A549 (cell line): ENCODE data around the gene ABCA5. TPM values are rescaled to one million over a fixed set of nuclear protein-coding genes. Genes with fewer than 3 reads are reported as not detected.

ENCODE experiments used
- ATAC-seq, 2 experiments: fragments of 200-7000 bp in 1 of 2; fragments of >200 bp in 1 of 2; cut with Nextera tagmentation in 1 of 2; cut with Tn5 transposase in 1 of 2; 3 replicates each; pipeline versions ENCODE4 v1.8.0 to v1.9.1; 2018 to 2020; ENCODE audit warnings: mild to moderate bottlenecking in 1 of 2, moderate library complexity in 1 of 2
- CTCF ChIA-PET: fragments of 300-600 bp; sonication (Branson Sonifier 250); formaldehyde crosslinking; extraction: SDS; loops from one replicate; lab custom pipeline; 2021; ENCODE audit warnings: antibody characterized with exemption, inconsistent platforms; lab: Yijun Ruan, JAX
- POLR2A ChIA-PET: fragments of 350-600 bp; formaldehyde crosslinking; extraction: SDS; loops from one replicate; lab custom pipeline; 2021; ENCODE audit warnings: antibody characterized with exemption, inconsistent platforms; lab: Yijun Ruan, JAX
- DNase-seq, 2 experiments: peaks; one replicate each; pipeline versions ENCODE4 v3.0.0 to v3.0.0-alpha.2; 2011 to 2016; ENCODE audit warnings: low read depth in 1 of 2, low spot score in 1 of 2
- FAIRE-seq: peaks from 2 replicates; lab custom pipeline; 2011; peaks lifted over from hg19 to GRCh38; lab: Jason Lieb, UNC
- H3K27ac ChIP-seq, 2 experiments: fragments of >200 bp; sonication (Bioruptor Twin); formaldehyde crosslinking; 3 replicates each; pipeline ENCODE4 v1.5.1; 2016 to 2017
- H3K4me1 ChIP-seq: fragments of >200 bp; sonication (Bioruptor Twin); formaldehyde crosslinking; 3 replicates; pipeline ENCODE4 v1.6.1; 2016
- H3K4me2 ChIP-seq: fragments of >200 bp; sonication (Bioruptor Twin); formaldehyde crosslinking; 3 replicates; pipeline ENCODE4 v1.6.1; 2016
- H3K4me3 ChIP-seq: fragments of >200 bp; sonication (Bioruptor Twin); formaldehyde crosslinking; 3 replicates; pipeline ENCODE4 v1.5.1; 2016
- H3K9me3 ChIP-seq: fragments of >200 bp; sonication (Bioruptor Twin); formaldehyde crosslinking; 3 replicates; pipeline ENCODE4 v1.6.1; 2016
- BHLHE40 ChIP-seq: IDR thresholded peaks from 2 replicates; pipeline ENCODE4 v1.6.1; 2012; ENCODE audit warnings: low read depth, low read length, inconsistent platforms
- CEBPB ChIP-seq, 2 experiments: fragments of >200 bp in 1 of 2; sonication (Bioruptor Twin) in 1 of 2; formaldehyde crosslinking in 1 of 2; IDR thresholded peaks; 2 replicates each; pipeline ENCODE4 v1.6.1; 2012 to 2016
- CHD4 ChIP-seq: fragments of 200-600 bp; sonication (generic); IDR thresholded peaks from 2 replicates; pipeline ENCODE4 v1.6.1; 2016; ENCODE audit warnings: antibody characterized with exemption, mild to moderate bottlenecking, borderline replicate concordance
- EP300 ChIP-seq, 2 experiments: fragments of >200 bp; sonication (Bioruptor Twin); formaldehyde crosslinking; IDR thresholded peaks; 2 replicates in 1 of 2; 3 replicates in 1 of 2; pipeline ENCODE4 v1.6.1; 2016 to 2017
- ESRRA ChIP-seq: fragments of 150-350 bp; IDR thresholded peaks from 2 replicates; pipeline ENCODE4 v1.6.1; 2014; ENCODE audit warnings: mild to moderate bottlenecking, low read length, borderline replicate concordance
- FOSB ChIP-seq: fragments of 250-450 bp; sonication (Bioruptor Pico); IDR thresholded peaks from 2 replicates; pipeline ENCODE4 v1.5.0; 2020; ENCODE audit warnings: mild to moderate bottlenecking, moderate library complexity
- FOXS1 ChIP-seq: fragments of 250-450 bp; sonication (Bioruptor Pico); IDR thresholded peaks from 2 replicates; pipeline ENCODE4 v1.5.0; 2020; ENCODE audit warnings: mild to moderate bottlenecking, moderate library complexity
- HEYL ChIP-seq: fragments of 250-450 bp; sonication (Bioruptor Pico); IDR thresholded peaks from 2 replicates; pipeline ENCODE4 v1.8.0; 2021; ENCODE audit warnings: mild to moderate bottlenecking, moderate library complexity
- HOXB13 ChIP-seq: fragments of 250-450 bp; sonication (Bioruptor Pico); IDR thresholded peaks from 2 replicates; pipeline ENCODE4 v1.5.0; 2020; ENCODE audit warnings: low read depth, mild to moderate bottlenecking, moderate library complexity
- JUN ChIP-seq, 2 experiments: fragments of >200 bp; sonication (Bioruptor Twin); formaldehyde crosslinking; IDR thresholded peaks; 2 replicates in 1 of 2; 3 replicates in 1 of 2; pipeline ENCODE4 v1.6.1; 2016 to 2017
- MAFK ChIP-seq: fragments of 450-650 bp; IDR thresholded peaks from 2 replicates; pipeline ENCODE4 v1.6.1; 2014; ENCODE audit not compliant: partially characterized antibody
- MAZ ChIP-seq: fragments of 150-350 bp; IDR thresholded peaks from 2 replicates; pipeline ENCODE4 v1.6.1; 2014; ENCODE audit warnings: antibody characterized with exemption, low read depth, low read length, borderline replicate concordance
- NPAS2 ChIP-seq: fragments of 250-450 bp; sonication (Bioruptor Pico); IDR thresholded peaks from 2 replicates; pipeline ENCODE4 v1.8.0; 2022; ENCODE audit warnings: mild to moderate bottlenecking, moderate library complexity, borderline replicate concordance
- NR3C1 ChIP-seq: fragments of >200 bp; sonication (Bioruptor Twin); formaldehyde crosslinking; IDR thresholded peaks from 3 replicates; pipeline ENCODE4 v1.6.1; 2017
- PHF8 ChIP-seq: fragments of 200-600 bp; sonication (generic); IDR thresholded peaks from 2 replicates; pipeline ENCODE4 v1.6.1; 2016; ENCODE audit warnings: low read depth, mild to moderate bottlenecking, antibody characterized with exemption, moderate library complexity, borderline replicate concordance
- RAD21 ChIP-seq, 2 experiments: fragments of >200 bp in 1 of 2; sonication (Bioruptor Twin) in 1 of 2; formaldehyde crosslinking in 1 of 2; IDR thresholded peaks in 1 of 2; conservative IDR thresholded peaks in 1 of 2; 2 replicates in 1 of 2; 3 replicates in 1 of 2; pipeline ENCODE4 v1.6.1; 2012 to 2018; ENCODE audit warnings: inconsistent platforms in 1 of 2
- RCOR1 ChIP-seq: fragments of 150-350 bp; IDR thresholded peaks from 2 replicates; pipeline ENCODE4 v1.6.1; 2014; ENCODE audit warnings: antibody characterized with exemption, low read length, low read depth
- RFX5 ChIP-seq: fragments of 450-650 bp; IDR thresholded peaks from 2 replicates; pipeline ENCODE4 v1.7.1; 2014; ENCODE audit warnings: antibody characterized with exemption, mild to moderate bottlenecking, moderate library complexity
- RNF2 ChIP-seq: fragments of 200-600 bp; sonication (generic); IDR thresholded peaks from 2 replicates; pipeline ENCODE4 v1.6.1; 2016; ENCODE audit warnings: low read depth, mild to moderate bottlenecking, antibody characterized with exemption, moderate library complexity, borderline replicate concordance
- TFCP2L1 ChIP-seq: fragments of 250-450 bp; sonication (Bioruptor Pico); IDR thresholded peaks from 2 replicates; pipeline ENCODE4 v1.5.0; 2021; ENCODE audit warnings: mild to moderate bottlenecking
- ZFP36 ChIP-seq: fragments of 450-650 bp; IDR thresholded peaks from 2 replicates; pipeline ENCODE4 v1.6.1; 2014; ENCODE audit warnings: borderline replicate concordance; ENCODE audit not compliant: partially characterized antibody
- ZNF302 ChIP-seq: fragments of 250-450 bp; sonication (Bioruptor Pico); IDR thresholded peaks from 2 replicates; pipeline ENCODE4 v1.9.0; 2021; ENCODE audit warnings: inconsistent platforms, mild to moderate bottlenecking, moderate library complexity
- ZSCAN20 ChIP-seq: fragments of 250-450 bp; sonication (Bioruptor Pico); IDR thresholded peaks from 2 replicates; pipeline ENCODE4 v1.8.0; 2022; ENCODE audit warnings: mild to moderate bottlenecking, moderate library complexity
- WGBS: methylation state at CpG from one replicate; pipeline ENCODE4 v1.1.6; 2017; ENCODE audit errors: missing lambda C conversion rate; 5-methylcytosine and 5-hydroxymethylcytosine counted together
- polyA plus RNA-seq, 4 experiments: library from polyadenylated mRNA; depleted of rRNA in 3 of 4; stranded (reverse); fragments of >200 nt; fragmentation: RNase III in 1 of 4; extraction: RNeasy Plus Mini Kit Qiagen cat#74134 plus additional on column Dnase treatment in 1 of 4; gene quantifications; 2 replicates in 3 of 4; 3 replicates in 1 of 4; pipeline ENCODE4 v1.2.3, GENCODE V29; 2011 to 2017
- TF ChIP-seq, protein P1 (sequence below): fragments of 200-600 bp; sonication (generic); IDR thresholded peaks from 2 replicates; pipeline ENCODE4 v1.6.1; 2016; ENCODE audit warnings: antibody characterized with exemption, mild to moderate bottlenecking, moderate library complexity
- TF ChIP-seq, protein P2 (sequence below): IDR thresholded peaks from 2 replicates; pipeline ENCODE4 v1.6.1; 2012
- TF ChIP-seq, protein P3 (sequence below): IDR thresholded peaks from 2 replicates; pipeline ENCODE4 v1.6.1; 2012
- TF ChIP-seq, protein P4 (sequence below): fragments of 250-450 bp; sonication (Bioruptor Pico); IDR thresholded peaks from 2 replicates; pipeline ENCODE4 v1.5.0; 2020; ENCODE audit warnings: low read depth, mild to moderate bottlenecking, moderate library complexity
- TF ChIP-seq, protein P5 (sequence below): fragments of 250-450 bp; sonication (Bioruptor Pico); IDR thresholded peaks from 2 replicates; pipeline ENCODE4 v1.5.0; 2021; ENCODE audit warnings: mild to moderate bottlenecking, moderate library complexity, borderline replicate concordance

Gene ABCA5
- polyA plus RNA-seq, 2 of the 4 experiments (the other 2 are of a cell fraction), result 4.5 to 9.1 TPM

DNA sequence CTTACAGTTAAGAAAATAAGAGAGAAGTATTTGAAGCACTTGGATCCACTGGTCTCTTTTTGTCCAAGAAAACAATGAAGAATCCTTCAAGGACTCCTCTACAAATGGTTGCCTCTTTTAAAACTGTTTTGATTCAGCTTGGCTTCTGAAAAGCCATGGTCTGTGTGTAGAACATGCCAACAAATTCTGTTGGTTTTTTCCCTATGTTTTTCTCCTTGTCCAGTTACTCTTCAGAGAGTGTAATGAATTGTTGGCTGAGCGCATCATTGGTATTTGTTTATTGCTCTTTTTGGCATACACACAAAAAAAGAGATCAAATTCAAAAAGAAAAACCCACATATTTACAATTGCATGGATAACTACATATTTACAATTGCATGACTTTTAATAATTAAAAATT, 98.4 kb downstream of the ABCA5 start, which contains the start of gene ABCA10:
ABCA10 (minus strand) TSS at position 249 of the 400 bp plus-strand sequence. CDS start 3,466 bp downstream, outside the sequence.
- Histone ChIP-seq H3K4me2 (no peak within 1 kb of the TSS), H3K27ac (no peak within 1 kb of the TSS), H3K4me3 (no peak within 1 kb of the TSS), H3K9me3 (0 out of 3 replicates have a peak, but pooled peaks cover 1% of the 10 kb centered on the region), H3K4me1 (no peaks in the 10 kb centered on the region)
- TF ChIP-seq RFX5 (no peak), HEYL (CRISPR knock-in tag) (no peak), FOXS1 (no peak), CHD4 (no peak), BHLHE40 (no peak), ESRRA (no peak), CEBPB (IDR thresholded peaks at IDR 0.05) (no peak), ZSCAN20 (CRISPR knock-in tag) (no peak), ZNF302 (no peak), HOXB13 (CRISPR knock-in tag) (no peak), RCOR1 (no peak), MAZ (no peak), ZFP36 (no peak), RNF2 (no peak), FOSB (CRISPR knock-in tag) (no peak), RAD21 (conservative IDR thresholded peaks at IDR 0.05 in 1 of 2, IDR thresholded peaks at IDR 0.05 in 1 of 2) (no peak)
- TF ChIP-seq, protein P1, sequence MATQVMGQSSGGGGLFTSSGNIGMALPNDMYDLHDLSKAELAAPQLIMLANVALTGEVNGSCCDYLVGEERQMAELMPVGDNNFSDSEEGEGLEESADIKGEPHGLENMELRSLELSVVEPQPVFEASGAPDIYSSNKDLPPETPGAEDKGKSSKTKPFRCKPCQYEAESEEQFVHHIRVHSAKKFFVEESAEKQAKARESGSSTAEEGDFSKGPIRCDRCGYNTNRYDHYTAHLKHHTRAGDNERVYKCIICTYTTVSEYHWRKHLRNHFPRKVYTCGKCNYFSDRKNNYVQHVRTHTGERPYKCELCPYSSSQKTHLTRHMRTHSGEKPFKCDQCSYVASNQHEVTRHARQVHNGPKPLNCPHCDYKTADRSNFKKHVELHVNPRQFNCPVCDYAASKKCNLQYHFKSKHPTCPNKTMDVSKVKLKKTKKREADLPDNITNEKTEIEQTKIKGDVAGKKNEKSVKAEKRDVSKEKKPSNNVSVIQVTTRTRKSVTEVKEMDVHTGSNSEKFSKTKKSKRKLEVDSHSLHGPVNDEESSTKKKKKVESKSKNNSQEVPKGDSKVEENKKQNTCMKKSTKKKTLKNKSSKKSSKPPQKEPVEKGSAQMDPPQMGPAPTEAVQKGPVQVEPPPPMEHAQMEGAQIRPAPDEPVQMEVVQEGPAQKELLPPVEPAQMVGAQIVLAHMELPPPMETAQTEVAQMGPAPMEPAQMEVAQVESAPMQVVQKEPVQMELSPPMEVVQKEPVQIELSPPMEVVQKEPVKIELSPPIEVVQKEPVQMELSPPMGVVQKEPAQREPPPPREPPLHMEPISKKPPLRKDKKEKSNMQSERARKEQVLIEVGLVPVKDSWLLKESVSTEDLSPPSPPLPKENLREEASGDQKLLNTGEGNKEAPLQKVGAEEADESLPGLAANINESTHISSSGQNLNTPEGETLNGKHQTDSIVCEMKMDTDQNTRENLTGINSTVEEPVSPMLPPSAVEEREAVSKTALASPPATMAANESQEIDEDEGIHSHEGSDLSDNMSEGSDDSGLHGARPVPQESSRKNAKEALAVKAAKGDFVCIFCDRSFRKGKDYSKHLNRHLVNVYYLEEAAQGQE, result no peak
- TF ChIP-seq, protein P2, sequence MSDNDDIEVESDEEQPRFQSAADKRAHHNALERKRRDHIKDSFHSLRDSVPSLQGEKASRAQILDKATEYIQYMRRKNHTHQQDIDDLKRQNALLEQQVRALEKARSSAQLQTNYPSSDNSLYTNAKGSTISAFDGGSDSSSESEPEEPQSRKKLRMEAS, result no peak
- ChIA-PET CTCF (interaction anchor here (1.1 to 13.3 kb wide), 2 partner anchors 11 to 452 kb away, joined by 3 to 278 read pairs; no protein-coding TSS in a partner anchor), POLR2A (no interaction called here)
- DNase-seq (no peak), ATAC-seq (no peak), FAIRE-seq (no peak)
- WGBS, result 69% methylated on average over 1 of the region's 1 CpG

DNA sequence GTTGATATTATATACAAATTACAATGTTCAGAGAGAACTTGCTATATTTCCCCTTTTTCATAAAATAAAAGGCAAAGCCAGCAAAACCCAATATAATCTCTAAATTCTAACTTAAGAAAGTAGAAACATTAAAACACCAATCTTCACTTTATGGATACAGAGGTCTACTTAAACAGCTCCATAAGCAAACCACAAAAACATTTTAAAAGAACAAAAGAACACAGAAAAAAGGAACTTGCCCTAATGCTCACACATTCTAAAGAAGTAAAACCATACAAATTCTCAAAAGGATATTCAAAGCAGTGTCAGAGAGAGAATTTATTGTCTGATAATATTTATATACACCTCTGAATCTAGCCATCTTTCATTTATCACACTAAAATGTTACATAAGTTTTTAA, 98.9 kb downstream of the ABCA5 start:
- no peak for DNase-seq
- Histone ChIP-seq H3K4me1 (no peaks in the 10 kb centered on the region), H3K27ac (no peak overlapping the region), H3K4me2 (no peak overlapping the region), H3K9me3 (no peaks in the 10 kb centered on the region), H3K4me3 (no peak overlapping the region)
- no peak for TF ChIP-seq MAFK
- no peak for TF ChIP-seq RNF2
- no peak for TF ChIP-seq JUN (IDR thresholded peaks at IDR 0.05)
- TF ChIP-seq EP300 (IDR thresholded peaks at IDR 0.05), result no peak
- TF ChIP-seq, protein P3, sequence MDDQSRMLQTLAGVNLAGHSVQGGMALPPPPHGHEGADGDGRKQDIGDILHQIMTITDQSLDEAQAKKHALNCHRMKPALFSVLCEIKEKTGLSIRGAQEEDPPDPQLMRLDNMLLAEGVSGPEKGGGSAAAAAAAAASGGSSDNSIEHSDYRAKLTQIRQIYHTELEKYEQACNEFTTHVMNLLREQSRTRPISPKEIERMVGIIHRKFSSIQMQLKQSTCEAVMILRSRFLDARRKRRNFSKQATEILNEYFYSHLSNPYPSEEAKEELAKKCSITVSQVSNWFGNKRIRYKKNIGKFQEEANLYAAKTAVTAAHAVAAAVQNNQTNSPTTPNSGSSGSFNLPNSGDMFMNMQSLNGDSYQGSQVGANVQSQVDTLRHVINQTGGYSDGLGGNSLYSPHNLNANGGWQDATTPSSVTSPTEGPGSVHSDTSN, result no peak
- TF ChIP-seq NR3C1, result no peak
- no peak for TF ChIP-seq NPAS2 (CRISPR knock-in tag)
- TF ChIP-seq MAZ, result no peak
- TF ChIP-seq TFCP2L1 (CRISPR knock-in tag), result no peak
- TF ChIP-seq, protein P4, sequence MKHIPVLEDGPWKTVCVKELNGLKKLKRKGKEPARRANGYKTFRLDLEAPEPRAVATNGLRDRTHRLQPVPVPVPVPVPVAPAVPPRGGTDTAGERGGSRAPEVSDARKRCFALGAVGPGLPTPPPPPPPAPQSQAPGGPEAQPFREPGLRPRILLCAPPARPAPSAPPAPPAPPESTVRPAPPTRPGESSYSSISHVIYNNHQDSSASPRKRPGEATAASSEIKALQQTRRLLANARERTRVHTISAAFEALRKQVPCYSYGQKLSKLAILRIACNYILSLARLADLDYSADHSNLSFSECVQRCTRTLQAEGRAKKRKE (CRISPR knock-in tag), result no peak
- TF ChIP-seq, protein P5, sequence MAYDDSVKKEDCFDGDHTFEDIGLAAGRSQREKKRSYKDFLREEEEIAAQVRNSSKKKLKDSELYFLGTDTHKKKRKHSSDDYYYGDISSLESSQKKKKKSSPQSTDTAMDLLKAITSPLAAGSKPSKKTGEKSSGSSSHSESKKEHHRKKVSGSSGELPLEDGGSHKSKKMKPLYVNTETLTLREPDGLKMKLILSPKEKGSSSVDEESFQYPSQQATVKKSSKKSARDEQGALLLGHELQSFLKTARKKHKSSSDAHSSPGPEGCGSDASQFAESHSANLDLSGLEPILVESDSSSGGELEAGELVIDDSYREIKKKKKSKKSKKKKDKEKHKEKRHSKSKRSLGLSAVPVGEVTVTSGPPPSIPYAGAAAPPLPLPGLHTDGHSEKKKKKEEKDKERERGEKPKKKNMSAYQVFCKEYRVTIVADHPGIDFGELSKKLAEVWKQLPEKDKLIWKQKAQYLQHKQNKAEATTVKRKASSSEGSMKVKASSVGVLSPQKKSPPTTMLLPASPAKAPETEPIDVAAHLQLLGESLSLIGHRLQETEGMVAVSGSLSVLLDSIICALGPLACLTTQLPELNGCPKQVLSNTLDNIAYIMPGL (CRISPR knock-in tag), result no peak
- no peak for TF ChIP-seq HEYL (CRISPR knock-in tag)
- TF ChIP-seq BHLHE40, result no peak
- no peak for TF ChIP-seq PHF8
- ChIA-PET CTCF (interaction anchor here (0.6 to 13.3 kb wide), 4 partner anchors 8 to 452 kb away, joined by 3 to 278 read pairs (median 7); no protein-coding TSS in a partner anchor), POLR2A (no interaction called here)
- no peak for FAIRE-seq
- no peak for ATAC-seq
